ENCODE results near the gene C20orf96.
A peak's percentile ranks its signal among the peaks of the same experiment; 100 is the strongest.

C20orf96 gene

DNA sequence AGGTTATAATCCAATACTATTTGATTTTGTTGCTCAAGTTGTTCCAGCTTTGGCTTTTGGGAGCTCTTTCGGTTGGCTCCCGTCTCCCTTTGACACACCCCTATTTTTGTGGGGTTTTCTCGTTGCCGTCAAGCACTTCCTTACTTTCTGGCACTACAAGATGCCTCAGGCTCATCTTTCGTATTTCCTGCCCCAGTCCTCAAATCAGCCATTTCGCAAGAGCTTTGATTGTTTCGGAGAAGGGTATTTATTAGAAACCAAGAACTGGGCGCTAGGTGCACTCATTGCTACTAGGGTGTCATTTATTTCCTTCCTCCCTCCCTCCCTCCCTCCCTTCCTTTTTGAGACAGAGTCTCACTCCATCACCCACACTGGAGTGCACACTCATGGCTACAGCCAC lies 21.5 kb upstream of the C20orf96 start:
- no peak for DNase-seq

DNA sequence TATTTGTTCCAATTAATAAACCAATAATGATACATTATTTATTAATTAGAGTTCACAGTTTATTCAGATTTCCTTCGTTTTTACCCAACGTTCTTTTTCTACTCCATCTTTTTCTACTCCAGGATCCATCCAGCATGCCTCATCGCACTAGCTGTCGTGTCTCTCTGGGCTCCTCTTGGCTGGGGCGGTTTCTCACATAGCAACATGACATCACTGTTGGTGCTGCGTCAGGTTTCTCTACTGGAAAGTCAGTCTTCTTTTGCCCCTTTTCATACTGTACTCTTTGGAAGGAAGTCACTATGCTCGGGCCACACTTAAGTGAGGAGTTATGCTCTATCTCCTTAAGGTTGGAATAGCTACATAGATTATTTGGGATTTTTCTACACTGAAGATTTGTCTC lies 21.1 kb upstream of the C20orf96 start:
- no peak for DNase-seq

DNA sequence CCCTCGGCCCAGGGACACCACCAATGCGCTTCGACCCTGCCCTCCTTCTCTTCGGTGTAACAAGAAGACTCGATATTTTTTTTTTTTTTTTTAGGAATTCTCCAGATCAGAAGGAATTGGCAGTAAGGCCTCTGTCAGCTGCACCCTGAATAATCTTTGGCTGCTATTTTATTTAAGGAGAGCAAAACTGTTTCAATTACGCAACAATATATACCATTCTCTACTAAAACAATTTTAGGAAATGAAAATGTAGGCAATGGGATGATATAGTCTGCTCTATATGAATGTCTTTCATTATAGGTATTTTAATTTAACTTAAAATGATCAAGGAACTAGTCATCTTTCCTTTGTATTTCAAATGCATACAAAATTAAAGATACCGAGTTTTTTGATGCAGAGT lies 20.1 kb upstream of the C20orf96 start:
- DNase-seq, result no peak

DNA sequence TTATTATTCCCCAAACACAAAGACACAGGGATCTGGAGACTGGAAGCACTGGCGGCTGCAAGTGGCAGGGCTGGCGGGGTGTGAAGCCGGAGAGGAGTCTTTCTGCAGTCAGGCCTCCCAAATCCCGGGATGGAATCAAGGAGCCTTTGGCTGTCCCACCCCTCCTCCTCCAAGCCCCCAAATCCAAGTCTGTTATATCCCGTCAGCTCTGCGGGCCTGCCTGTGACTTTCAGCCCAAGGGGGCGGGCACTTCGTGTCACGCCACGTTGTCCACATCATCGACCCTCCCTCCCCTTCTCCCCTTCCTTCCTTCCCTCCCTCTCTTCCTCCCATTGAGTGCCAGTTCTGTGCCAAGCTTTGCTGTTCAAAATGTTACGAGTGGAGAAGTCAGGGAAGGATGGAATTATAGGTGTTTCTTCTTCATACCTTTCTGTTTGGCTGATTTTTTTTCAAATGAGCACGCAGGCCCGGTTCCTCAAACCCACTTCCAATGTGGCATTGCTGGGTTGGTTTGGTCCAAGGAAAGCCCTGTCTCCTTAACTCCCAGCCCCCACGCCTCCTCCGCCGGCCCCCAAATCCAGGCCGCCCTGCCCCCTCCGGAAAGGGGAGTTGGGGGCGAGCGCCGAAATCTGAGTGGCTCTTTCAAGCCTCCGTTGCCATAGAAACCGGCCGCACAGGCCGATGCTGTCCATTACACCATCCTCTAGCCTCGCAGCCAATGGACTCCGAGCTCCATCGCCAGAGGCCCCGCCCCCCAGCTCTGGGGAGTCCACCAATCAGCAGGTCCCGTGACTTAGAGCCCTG lies 19.5 kb upstream of the C20orf96 start:
- DNase-seq, result peak; percentile 89

DNA sequence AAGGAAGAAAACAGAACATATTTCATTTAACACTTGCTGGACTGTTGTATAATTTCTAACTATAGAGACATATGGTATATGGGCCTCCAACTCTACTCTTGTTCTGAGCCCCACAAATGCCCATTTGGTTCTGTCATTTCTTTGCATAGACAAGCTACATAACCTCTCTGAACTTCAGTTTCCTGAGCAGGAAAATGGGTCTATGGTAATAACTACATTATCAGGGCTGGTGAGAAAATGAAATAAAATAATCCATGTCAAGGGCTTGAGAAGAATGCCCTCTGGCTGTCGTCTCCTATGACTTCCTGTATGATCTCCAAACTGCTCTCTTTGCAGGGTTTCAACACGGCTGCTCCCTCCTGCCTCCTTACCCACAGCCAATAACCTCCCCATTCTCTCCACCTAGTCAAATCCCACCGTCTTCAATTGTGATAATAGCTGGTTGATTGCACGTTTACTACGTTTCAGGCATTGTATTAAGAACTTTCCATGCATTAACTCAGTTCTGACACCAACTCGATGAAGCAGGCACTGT lies 18.8 kb upstream of the C20orf96 start:
- no peak for DNase-seq

DNA sequence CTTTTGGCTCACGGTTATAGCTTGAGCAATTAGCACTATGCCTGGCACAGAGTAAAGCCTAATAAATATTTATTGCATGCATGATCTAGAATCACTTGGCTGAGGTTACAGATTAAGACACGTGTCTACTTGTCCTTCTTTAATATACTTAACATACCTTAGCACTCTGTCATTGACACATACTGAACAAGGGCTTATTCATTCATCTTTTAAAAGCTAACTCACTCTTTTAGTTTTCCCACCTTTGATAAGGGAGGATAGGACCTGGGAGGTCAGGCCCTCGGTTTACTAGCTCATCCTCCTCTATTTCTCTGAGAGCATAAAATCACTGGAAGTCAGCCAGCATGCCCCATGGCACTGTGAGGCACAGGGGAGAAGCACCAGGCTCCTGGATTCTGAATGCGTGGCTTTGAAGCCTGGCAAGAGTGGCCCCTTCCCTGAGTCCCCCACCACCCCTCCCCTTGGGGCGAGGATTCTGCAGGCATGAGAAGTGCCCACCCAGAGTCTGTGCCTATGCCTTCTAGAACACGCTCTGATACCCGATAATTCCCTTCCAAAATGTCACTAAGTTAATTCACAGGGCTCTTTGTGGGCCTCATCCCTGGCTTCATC lies 18.0 kb upstream of the C20orf96 start:
- no peak for DNase-seq

DNA sequence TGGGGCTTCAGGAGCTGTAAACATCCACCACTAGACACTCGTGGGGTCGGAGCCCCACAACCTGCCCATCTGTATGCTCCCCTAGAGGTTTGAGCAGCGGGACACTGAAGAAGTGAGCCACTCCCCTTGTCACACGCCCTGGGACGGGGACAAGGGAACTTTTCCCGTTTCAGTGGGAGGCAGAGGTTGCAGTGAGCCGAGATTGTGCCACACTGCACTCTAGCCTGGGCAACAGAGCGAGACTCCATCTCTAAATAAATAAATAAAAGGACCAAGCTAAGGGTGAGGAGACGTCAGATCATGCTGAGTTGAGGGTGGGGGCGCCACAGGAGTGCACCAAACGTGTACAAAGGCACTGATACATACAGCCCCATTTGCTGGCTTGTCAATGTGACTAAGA lies 15.2 kb upstream of the C20orf96 start:
- DNase-seq, result no peak

DNA sequence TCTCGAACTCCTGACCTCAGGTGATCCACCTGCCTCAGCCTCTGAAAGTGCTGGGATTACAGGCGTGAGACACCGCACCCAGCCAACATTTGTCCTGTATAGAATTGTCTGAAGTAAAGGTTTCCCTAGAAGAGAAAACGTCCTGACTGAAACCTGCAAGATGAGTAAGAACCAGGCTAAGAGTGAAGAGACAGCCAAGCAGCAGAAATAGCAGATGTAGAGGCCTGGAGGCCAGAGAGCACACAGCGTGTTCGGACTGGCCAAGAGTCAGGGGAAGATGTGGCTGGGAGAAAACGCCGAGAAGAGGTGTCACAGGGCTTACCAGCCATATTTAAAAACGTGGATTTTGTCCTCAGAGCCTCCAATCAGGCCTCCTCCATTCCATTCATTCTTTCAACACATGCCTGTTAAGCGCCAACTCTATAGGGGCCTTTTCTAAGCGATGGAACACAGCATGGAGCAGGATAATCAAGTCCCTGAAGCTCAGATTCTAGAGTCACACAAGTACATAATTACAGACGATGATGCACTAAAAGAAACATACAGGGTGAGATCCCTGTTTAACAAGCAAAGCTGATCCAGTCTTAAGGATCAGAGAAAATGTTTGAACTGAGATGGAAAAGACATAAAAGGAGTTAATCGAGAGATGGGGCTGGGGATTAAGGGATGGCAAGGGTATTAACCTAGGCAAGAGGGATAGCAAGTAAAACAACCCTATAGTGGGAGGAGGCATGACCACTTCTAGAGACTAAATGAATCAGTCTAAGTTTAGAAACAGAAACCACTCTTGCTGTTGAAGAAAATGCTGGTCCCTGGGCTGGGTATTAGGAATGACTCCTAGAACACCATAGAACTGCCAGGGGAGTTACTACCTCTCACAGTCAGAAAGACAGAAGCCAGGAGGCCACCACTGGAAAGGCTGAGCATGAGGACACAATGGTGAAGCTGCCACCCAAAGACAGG lies 11.6 kb upstream of the C20orf96 start:
- DNase-seq, result no peak

DNA sequence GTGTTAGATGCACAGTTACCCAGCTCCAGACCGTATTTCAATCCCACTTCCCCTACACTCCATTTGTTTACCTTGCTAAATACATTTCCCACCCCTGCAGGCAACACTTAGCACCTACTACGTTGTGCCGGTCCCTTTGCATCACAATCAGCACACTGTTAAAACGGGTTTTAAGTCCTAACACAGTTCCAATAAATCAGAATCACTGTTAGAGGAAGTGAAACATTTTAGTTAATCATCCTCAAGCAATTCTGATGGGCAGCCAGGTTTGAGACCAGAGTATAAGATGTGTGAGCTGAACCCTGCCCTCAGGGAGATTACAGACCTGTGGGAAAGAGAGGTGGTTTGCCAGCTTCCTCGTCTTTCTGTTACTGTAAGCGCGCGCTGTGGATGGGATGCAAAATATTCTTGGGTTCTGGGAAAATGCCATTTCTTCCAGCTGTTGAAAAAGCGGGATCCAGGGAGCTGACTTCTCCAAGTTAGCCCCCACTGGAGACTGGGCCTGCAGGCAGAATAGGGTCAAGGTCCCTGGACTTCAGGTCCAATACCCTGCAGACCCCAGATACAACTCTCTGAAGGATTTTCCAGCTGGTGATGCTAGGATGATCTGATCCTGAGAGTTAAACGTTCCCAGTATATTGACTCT lies 9.9 kb upstream of the C20orf96 start:
- DNase-seq, result no peak

DNA sequence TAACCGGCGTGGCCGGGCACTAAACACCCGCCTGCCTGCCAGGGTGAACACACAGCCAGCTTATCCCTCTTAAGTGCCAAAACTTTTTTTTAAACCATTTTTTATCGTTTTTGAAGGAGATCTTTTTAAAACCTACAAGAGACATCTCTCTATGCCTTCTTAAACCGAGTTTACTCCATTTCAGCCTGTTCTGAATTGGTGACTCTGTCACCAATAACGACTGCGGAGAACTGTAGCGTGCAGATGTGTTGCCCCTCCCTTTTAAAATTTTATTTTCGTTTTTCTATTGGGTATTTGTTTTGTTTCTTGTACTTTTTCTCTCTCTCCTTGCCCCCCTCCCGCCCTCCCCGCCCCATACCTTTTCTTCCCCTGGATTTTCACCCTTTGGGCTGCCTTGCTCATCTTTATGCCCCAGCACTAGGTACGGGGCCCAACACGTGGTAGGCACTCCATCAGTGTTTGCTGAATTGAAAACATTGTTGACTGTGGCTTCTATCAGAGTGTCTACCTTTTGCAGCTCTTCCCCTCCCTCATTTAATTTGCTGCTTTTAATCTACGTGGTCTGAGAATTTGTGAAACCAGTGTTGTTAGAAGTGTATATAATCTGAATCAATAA lies 8.3 kb upstream of the C20orf96 start:
- no peak for DNase-seq

DNA sequence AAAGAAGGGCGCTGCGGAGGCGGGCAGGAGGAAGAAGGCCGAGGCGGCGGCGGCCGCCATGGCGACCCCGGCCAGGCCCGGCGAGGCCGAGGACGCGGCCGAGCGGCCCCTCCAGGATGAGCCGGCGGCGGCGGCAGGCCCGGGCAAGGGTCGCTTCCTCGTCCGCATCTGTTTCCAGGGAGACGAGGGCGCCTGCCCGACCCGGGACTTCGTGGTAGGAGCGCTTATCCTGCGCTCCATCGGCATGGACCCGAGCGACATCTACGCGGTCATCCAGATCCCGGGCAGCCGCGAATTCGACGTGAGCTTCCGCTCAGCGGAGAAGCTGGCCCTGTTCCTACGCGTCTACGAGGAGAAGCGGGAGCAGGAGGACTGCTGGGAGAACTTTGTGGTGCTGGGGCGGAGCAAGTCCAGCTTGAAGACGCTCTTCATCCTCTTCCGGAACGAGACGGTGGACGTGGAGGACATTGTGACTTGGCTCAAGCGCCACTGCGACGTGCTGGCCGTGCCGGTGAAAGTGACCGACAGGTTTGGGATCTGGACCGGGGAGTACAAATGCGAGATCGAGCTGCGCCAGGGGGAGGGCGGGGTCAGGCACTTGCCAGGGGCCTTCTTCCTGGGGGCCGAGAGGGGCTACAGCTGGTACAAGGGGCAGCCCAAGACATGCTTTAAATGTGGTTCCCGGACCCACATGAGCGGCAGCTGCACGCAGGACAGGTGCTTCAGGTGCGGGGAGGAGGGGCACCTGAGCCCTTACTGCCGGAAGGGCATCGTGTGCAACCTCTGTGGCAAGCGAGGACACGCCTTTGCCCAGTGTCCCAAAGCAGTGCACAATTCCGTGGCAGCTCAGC lies 7.6 kb upstream of the C20orf96 start:
- DNase-seq, result peak; percentile 79

DNA sequence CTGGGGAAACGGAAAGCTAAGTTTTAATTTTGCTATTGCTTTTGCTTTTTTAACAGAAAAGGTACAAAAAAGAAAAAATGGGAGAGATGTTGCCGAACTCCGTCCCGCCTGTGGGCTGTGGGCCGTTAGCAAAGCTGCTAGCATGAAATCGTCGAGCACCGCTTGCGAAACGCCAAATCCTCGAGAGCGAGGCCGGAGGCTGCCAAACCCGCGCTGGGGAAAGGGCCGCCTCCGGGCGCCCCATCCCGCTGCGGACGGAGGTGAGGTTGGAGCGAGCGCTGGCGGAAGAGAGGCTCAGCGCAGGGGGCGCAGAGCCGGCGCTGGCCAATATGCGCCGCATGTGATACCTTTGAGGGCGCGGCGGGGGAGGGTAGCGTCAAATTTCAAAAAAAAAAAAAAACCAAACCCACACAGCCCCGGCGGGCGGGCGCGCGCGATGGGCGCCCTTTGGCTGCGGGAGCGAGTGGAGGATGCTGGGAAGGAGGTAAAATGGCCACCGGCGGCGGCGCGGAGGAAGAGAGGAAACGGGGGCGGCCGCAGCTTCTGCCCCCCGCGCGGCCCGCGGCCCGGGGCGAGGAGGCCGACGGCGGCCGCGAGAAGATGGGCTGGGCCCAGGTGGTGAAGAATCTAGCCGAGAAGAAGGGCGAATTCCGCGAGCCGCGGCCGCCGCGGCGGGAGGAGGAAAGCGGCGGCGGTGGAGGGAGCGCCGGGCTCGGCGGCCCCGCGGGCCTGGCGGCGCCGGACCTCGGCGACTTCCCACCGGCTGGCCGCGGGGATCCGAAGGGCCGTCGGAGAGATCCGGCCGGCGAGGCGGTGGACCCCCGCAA lies 6.8 kb upstream of the C20orf96 start, which contains the start of gene ZCCHC3:
Gene ZCCHC3 (plus strand): TSS at position 473 of the 827 bp plus-strand sequence. CDS start 17 bp downstream, at position 490.
- DNase-seq, result peak; percentile 90

DNA sequence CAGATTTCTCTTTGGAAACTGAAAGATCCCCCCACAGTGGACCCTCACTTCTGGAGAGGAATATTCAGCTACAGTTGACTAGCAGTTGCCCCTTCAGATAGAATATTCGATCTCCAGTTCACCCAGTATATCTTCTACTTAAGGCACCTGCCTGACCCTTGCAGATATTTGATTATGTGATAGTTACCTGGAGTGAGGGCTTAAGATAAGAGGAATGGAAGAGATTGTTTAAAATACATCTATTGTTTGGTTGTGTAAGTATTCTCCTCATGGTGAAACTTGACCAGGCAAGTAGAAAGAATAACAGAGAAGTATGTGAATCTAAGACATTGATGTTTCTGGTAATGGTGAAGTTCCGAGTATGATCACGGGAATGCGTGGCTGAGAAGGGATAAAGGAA lies 5.3 kb upstream of the C20orf96 start:
- no peak for DNase-seq

DNA sequence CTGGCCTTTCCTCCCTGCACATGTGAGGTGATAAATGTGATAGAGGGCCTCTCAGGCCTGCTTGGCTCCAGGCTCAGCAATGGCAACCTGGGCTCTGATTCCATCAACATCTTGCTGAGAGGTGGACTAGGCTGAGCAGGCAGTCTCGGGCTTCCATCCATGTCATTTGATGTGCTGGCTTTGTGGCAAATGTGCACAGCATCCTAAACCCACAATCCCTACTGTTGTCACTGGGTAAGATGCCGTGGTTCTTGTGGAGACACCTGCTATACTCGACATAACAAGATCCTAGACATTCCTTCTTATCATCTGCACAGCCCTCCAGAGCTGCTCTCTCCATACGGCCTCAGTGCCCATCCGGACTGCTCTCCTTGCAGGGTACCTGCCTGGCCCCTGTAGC lies 4.1 kb upstream of the C20orf96 start:
- no peak for DNase-seq

DNA sequence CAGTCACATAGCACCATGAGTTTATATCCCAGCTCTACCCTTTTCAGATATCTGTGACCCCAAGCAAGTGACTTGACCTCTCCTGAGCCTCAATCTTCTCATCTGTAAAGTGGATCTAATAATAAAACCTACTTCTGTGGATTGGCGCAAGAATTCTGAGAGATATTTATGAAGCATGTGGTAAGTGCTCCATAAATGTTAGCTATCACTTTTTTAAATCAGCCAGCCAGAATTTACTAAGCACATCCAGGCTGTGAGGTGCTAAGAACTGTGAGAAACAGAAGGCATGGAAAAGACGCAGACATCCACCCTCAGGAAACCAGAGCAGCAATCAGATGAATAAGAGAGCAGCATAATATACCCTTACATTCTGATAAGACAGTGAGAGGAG lies 862 bp downstream of the C20orf96 start:
- DNase-seq, result no peak

DNA sequence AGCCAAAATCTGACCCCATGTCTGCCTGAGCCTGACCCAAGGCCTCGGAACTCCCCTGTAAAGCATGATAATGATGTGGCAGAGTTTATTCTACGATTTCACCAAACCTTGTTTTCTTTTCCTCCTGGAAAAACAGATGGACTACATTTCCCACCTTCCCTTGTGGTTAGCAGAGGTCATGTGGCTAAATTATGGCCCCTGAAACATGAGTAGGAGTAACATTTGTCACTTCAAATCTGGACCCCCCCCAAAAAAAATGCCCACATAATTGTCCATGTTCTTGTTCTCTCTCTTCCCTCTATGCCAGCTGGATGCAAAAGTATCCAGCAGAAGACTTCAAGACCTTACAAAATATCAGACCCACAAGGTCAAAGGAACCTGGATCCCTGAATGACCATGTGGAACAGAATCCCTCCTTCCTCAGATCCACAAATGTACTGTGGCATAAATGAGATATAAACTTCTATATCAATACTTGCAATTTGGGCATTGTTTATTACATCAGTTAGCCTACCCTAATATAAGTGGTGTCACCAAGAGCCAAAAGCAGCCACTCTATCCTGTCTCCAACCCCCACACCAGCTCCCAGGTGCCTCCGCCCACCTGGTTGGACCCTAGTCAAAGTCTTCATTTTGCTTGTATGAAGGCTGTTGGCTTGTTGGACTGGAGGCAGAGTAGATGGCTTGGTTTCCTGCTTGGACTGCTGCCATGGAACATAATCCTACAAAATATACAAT lies 1.4 kb downstream of the C20orf96 start:
- no peak for DNase-seq

DNA sequence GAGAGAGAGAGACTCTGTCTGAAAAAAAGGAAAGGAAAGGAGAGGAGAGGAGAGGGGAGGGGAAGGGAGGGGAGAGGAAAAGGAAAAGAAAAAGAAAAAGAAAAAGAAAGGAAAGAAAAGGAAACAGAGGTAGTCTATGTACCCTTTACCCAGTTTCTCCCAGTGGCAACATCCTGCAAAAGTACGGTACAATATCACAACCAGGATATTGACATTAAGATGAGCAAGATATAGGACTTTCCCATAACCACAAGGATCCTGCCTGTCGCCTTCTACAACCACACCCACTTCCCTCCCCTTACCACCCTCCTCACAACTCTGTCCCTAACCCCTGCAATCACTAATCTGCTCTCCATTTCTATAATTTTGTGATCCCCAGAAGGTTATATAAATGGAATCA lies 4.0 kb downstream of the C20orf96 start:
- DNase-seq, result no peak

DNA sequence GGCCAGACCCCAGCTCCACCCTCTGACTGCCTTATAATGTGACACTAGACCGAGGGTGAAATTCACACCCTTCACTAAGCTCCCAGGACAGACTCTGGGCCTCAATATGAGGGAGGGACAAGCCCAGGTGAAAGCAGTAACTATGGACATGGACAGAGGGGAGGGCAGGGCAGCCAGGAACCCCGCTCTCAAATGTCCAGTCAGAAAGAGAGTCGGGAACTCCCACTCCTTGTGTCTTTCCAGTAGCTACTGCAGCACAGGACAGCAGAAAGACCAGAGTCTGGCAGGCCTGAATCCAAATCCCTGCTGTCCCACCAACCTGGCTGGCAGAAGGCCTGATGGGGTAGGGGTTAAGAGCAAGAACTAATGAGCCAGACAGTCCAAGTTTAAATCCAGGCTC lies 6.4 kb downstream of the C20orf96 start:
- no peak for DNase-seq

All from activated CD8-positive, alpha-beta memory T cell treated with anti-CD3 and anti-CD28 coated beads for 24 hours (primary cell).